GM18867 (cell line): ENCODE results near the gene BSN.

Experiments
- ATAC-seq: cut with Tn5 transposase; IDR thresholded peaks from one replicate; pipeline ENCODE4 v1.9.1; 2021; ENCODE audit warnings: mild to moderate bottlenecking, moderate library complexity; ENCODE audit not compliant: unreplicated experiment

Gene BSN, protein sequence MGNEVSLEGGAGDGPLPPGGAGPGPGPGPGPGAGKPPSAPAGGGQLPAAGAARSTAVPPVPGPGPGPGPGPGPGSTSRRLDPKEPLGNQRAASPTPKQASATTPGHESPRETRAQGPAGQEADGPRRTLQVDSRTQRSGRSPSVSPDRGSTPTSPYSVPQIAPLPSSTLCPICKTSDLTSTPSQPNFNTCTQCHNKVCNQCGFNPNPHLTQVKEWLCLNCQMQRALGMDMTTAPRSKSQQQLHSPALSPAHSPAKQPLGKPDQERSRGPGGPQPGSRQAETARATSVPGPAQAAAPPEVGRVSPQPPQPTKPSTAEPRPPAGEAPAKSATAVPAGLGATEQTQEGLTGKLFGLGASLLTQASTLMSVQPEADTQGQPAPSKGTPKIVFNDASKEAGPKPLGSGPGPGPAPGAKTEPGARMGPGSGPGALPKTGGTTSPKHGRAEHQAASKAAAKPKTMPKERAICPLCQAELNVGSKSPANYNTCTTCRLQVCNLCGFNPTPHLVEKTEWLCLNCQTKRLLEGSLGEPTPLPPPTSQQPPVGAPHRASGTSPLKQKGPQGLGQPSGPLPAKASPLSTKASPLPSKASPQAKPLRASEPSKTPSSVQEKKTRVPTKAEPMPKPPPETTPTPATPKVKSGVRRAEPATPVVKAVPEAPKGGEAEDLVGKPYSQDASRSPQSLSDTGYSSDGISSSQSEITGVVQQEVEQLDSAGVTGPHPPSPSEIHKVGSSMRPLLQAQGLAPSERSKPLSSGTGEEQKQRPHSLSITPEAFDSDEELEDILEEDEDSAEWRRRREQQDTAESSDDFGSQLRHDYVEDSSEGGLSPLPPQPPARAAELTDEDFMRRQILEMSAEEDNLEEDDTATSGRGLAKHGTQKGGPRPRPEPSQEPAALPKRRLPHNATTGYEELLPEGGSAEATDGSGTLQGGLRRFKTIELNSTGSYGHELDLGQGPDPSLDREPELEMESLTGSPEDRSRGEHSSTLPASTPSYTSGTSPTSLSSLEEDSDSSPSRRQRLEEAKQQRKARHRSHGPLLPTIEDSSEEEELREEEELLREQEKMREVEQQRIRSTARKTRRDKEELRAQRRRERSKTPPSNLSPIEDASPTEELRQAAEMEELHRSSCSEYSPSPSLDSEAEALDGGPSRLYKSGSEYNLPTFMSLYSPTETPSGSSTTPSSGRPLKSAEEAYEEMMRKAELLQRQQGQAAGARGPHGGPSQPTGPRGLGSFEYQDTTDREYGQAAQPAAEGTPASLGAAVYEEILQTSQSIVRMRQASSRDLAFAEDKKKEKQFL (N-terminal part only)

GRCh38 chr3:49553692-49554632, at the start of gene BSN:
TSS of gene BSN (plus strand) at chr3:49554477. CDS start at chr3:49554603, 126 bp downstream.
- peak; percentile 70 for ATAC-seq

DNA sequence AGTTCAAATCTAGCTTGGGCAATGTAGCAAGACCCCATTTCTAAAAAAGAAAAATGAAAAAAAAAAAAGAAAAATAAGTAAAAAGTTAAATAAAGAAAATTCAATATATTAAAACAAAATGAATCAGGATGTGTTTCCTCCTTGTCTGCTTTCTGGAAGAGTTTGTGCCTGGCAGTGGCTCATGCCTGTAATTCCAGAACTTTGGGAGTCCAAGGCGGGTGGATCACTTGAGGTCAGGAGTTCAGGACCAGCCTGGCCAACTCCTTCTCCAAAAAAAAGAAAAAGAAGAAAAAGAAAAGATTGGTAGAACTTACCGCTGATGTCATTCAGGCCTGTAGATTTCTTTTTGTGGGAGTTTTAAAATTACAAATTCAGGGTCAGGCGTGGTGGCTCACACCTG, 47.4 kb upstream of the BSN start:
- ATAC-seq = no peak

DNA sequence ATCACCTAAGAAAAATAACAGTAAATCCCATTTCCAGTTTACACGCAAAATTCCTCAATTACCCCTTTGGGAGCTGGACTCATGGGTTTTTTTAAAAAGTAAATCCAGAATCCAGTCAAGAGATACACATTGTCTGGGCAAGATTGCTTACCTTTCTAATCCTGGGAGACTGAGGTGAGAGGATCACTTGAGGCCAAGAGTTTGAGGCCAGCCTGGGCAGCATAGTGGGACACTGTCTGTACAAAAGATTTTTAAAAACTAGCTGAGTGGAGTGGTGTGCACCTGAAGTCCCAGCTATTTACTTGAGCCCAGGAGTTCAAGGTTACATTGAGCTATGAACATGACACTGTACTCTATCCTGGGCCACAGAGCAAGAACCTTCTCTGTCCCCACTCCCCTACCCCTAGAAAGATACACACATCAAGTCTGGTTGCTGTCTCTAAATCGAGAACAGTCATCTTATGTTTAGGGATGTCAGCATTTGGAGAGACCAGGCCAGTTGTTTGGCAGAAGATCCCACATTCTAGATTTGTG, 45.2 kb upstream of the BSN start:
- ATAC-seq = no peak

DNA sequence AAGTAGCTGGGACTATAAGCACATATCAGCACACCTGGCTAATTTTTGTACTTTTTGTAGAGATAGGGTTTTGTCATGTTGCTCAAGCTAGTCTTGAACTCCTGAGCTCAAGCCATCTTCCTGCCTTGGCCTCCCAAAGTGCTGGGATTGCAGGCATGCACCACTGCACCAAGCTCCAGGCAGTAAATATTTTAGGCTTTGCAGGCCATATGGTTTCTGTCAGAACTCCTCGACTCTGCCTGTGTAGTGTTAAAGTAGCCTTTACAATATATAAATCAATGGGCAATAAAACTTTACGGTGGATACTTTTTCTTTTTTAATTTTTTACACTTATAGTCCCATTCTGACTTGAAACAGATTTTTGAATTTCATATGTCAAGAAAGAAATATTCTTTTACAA, 42.6 kb upstream of the BSN start:
- ATAC-seq = no peak

GRCh38 chr3:49512781-49513355, 41.4 kb upstream of the BSN start:
- no peak for ATAC-seq

- no peak for ATAC-seq
These were observed 40.7 kb upstream of the BSN start for GRCh38 chr3:49513494-49514124.

DNA sequence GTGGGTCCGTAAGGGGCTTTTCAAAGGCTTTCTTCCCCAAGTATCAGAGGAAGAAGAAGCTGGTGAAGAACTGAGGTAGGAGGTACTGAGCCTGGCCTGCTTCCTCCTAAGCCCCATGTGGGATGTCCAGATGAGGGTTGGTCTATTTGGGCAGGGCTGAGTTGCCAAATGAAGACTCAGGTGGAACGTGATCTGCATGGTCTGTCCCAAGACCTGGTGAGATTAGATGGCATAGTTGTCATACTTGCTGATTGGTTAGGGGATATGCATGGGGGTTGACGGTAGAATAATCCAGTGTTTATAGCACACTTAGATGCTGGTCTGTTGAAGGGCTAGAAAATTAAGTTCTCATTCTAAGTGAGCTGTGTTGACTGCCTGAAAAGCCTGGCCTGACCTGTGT, 36.3 kb upstream of the BSN start:
- no peak for ATAC-seq

GRCh38 chr3:49518441-49518840, 35.8 kb upstream of the BSN start:
- ATAC-seq = no peak

DNA sequence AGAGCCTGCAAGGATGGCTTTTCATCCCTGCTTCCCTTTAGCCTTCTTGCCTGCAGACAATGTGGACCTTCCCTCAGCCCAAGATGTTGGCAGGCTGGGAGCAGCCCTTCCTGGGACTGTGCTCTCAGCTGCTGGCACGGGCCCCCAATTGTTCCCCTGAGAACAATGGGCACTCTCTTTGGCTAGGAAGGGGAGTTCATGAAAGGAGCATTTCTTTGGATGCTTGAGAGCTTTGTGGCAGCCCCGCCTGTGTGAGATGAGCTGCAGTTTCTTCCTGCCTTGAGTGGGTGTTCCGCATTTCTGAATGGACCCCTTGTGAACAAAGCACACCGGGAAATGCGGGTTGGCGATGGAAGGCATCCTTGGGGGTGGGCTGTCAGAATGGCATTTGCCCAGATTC, 35.0 kb upstream of the BSN start:
- ATAC-seq = no peak

DNA sequence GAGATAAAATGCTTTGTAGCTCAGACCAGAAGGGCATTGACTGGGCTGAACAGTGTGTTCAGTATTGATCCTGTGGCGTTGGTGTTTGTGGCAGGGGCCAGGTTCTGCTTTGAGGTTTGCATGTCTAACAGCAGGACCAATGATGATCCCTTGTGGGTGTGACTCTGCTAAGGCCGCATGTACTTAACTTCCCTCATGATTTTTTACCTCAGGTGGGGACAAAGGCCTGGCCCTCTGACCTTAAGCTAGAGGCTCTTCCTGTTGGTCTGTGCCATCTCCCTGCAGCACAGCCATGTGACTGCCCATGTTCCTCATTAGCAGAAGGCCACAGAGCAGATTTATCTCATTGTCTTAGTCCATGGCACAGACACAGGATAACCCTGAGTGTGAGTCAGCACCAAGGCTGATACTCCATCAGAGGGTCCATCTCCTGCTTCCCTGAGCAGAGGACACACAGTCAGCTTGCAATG, 34.3 kb upstream of the BSN start:
- no peak for ATAC-seq

DNA sequence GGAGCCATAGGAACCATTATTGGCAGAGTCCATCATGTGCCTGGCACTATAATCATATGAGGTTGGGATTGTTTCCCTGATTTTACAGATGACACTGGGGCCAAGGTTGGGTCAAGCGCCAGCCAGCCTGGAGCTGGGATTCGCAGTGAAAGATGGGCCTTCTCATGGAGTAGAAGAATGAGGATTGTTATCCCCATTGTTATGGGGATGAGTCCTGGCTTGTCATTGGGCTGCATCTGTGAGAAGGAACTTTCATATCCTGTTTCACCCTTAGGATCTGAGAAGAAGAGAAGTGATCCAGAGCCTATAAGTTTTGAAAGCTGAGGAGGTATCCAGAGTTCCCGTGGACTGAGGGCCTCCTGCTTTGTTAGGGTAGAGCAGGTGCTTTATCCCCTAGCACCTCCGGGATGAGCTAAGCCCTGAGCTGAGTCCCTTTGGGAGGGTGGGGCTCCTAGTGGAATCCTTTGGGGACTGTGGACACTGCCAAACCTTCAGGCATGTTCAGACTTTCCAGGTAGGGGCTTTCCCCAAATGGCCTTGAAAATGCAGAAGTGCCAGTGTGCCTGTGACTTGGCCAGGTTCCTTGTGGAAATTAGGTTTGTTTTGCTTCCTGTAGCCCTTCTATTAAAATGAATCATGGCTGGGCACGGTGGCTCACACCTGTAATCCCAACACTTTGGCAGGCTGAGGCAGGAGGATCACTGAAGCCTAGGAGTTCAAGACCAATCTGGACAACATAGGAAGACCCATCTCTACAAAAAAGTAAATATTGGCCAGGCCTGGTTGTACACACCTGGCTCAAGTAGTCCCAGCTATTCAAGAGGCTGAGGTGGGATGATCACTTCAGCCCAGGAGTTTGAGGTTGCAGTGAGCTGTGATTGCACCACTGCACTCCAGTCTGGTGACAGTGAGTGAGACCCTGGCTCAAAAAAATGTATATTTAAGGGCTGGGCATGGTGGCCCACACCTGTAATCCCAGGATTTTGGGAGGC, 30.2 kb upstream of the BSN start:
- ATAC-seq = no peak

DNA sequence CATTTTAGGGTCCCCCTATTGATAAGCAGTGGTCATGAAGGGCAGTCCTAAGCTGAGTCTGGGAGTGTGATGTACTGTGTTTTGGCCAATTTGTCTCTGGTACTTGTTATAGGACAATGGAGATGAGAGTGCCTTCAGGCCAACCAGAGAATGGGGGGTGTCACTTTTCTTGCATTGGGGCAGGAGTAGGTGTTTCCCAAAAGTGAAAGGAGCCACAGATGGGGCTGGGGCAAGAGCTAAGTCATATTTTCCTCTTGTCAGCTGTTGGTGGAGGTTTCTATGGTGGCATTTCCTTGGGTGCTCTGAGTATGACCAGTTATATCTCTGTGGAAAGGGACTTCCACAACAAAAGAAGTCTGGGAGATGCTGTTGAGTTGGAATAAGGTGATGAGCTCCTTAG, 24.7 kb upstream of the BSN start:
- ATAC-seq = no peak

- no peak for ATAC-seq
These were observed 24.0 kb upstream of the BSN start for GRCh38 chr3:49530231-49530630.

DNA sequence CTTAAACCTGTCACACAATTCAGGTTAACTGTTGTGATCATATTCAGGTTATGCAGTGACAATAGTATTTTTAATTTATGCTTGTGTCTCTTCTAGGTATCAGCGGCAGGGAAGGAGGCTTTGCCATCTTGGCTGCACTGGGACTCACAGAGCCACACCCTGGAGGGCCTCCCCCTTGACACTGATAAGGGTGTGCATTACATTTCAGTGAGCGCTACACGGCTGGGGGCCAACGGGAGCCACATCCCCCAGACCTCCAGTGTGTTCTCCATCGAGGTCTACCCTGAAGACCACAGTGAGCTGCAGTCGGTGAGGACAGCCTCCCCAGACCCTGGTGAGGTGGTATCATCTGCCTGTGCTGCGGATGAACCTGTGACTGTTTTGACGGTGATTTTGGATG, 23.6 kb upstream of the BSN start:
- ATAC-seq = no peak

- no peak for ATAC-seq
These were observed 23.1 kb upstream of the BSN start for GRCh38 chr3:49531218-49531617.

DNA sequence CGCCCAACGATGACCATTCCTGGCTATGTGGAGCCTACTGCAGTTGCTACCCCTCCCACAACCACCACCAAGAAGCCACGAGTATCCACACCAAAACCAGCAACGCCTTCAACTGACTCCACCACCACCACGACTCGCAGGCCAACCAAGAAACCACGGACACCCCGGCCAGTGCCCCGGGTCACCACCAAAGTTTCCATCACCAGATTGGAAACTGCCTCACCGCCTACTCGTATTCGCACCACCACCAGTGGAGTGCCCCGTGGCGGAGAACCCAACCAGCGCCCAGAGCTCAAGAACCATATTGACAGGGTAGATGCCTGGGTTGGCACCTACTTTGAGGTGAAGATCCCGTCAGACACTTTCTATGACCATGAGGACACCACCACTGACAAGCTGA, 22.6 kb upstream of the BSN start:
- no peak for ATAC-seq

- ATAC-seq = no peak
These were observed 21.2 kb upstream of the BSN start for GRCh38 chr3:49533031-49533430.
